GM21526 (cell line): ENCODE measurements around the gene RPS6KA2.

Source experiments
- ATAC-seq: cut with Tn5 transposase; IDR thresholded peaks from one replicate; pipeline ENCODE4 v1.9.1; 2021; ENCODE audit warnings: moderate library complexity; ENCODE audit not compliant: unreplicated experiment, low FRiP score

Gene RPS6KA2

GRCh38 chr6:166474721-166475565, 152.1 kb downstream of the RPS6KA2 start:
- ATAC-seq, result no peak

- no peak for ATAC-seq
Measured at GRCh38 chr6:166473886-166474571, 153.0 kb downstream of the RPS6KA2 start.

GRCh38 chr6:166472636-166473035, 154.4 kb downstream of the RPS6KA2 start:
- ATAC-seq, result no peak

- ATAC-seq, result no peak
Measured at GRCh38 chr6:166471797-166472260, 155.2 kb downstream of the RPS6KA2 start.

GRCh38 chr6:166470863-166471410, 156.1 kb downstream of the RPS6KA2 start:
- ATAC-seq, result no peak

- ATAC-seq, result no peak
Measured at GRCh38 chr6:166470029-166470862, 156.8 kb downstream of the RPS6KA2 start.

GRCh38 chr6:166469426-166469961, 157.6 kb downstream of the RPS6KA2 start:
- no peak for ATAC-seq

GRCh38 chr6:166467436-166468000, 159.5 kb downstream of the RPS6KA2 start:
- no peak for ATAC-seq

- ATAC-seq, result no peak
Measured at GRCh38 chr6:166466178-166467122, 160.6 kb downstream of the RPS6KA2 start.

GRCh38 chr6:166465671-166466087, 161.4 kb downstream of the RPS6KA2 start:
- no peak for ATAC-seq

GRCh38 chr6:166465003-166465399, 162.1 kb downstream of the RPS6KA2 start:
- no peak for ATAC-seq

GRCh38 chr6:166464068-166465002, 162.7 kb downstream of the RPS6KA2 start:
- ATAC-seq, result no peak

- ATAC-seq, result no peak
Measured at GRCh38 chr6:166463359-166464067, 163.5 kb downstream of the RPS6KA2 start.

- no peak for ATAC-seq
Measured at GRCh38 chr6:166462461-166463135, 164.5 kb downstream of the RPS6KA2 start.

GRCh38 chr6:166461821-166462460, 165.1 kb downstream of the RPS6KA2 start:
- no peak for ATAC-seq
